Activated T-helper 1 cell treated with anti-CD3 and anti-CD28 coated beads, Interleukin-12 subunit alpha, Interleukin-12 subunit beta, Interleukin-2, Interleukin-4 antibody, amounts not matched to agents 30 ng/mL and 10 ng/mL and 1 ng/mL, durations not matched to agents 14 hours and 24 hours and 36 hours (primary cell): Measurements from ENCODE around the gene CD248. TPM values are rescaled to one million over a fixed set of nuclear protein-coding genes. Genes with fewer than 3 reads are reported as not detected.
"Not testable (repeated sequence)": the region's sequence is repeated elsewhere in the genome, so short reads cannot be mapped to it uniquely, and the experiment has no call there.

Experiments
- DNase-seq: peaks from one replicate; pipeline ENCODE4 v3.0.0; 2021; ENCODE audit warnings: low spot score
- H3K27ac Mint-ChIP-seq: one replicate; pipeline ENCODE4 v1.8.0; 2021; ENCODE audit warnings: mild to moderate bottlenecking, mixed read lengths
- H3K27me3 Mint-ChIP-seq: one replicate; pipeline ENCODE4 v1.8.0; 2022; ENCODE audit warnings: mild to moderate bottlenecking, moderate library complexity, mixed read lengths; ENCODE audit not compliant: insufficient read depth
- H3K36me3 Mint-ChIP-seq: one replicate; pipeline ENCODE4 v1.8.0; 2021; ENCODE audit warnings: low read depth, mixed read lengths
- H3K4me1 Mint-ChIP-seq: one replicate; pipeline ENCODE4 v1.8.0; 2021; ENCODE audit warnings: low read depth, mixed read lengths
- H3K4me3 Mint-ChIP-seq: one replicate; pipeline ENCODE4 v1.8.0; 2021; ENCODE audit warnings: mild to moderate bottlenecking, moderate library complexity, mixed read lengths
- H3K9me3 Mint-ChIP-seq: one replicate; pipeline ENCODE4 v1.8.0; 2021; ENCODE audit warnings: mixed read lengths
- intact Hi-C: fragments of 100-400 bp; cut with micrococcal nuclease; formaldehyde crosslinking; loops from one replicate; pipeline ENCODE4 v1.15.1; 2024
- total RNA-seq: library from RNA; stranded (reverse); gene quantifications from 2 replicates; pipeline ENCODE4 v1.2.3, GENCODE V29; 2022

The CD248 gene
- total RNA-seq, 1 donor from 2014 or later = not detected

- Mint-ChIP-seq H3K9me3 (no peaks in the 10 kb centered on the region), H3K4me1 (peaks cover 14% of the 10 kb centered on the region), H3K4me3 (peak overlapping the region; percentile 95), H3K27me3 (peaks cover 3% of the 10 kb centered on the region), H3K36me3 (no peaks in the 10 kb centered on the region), H3K27ac (peak overlapping the region; percentile 94)
- intact Hi-C loops = no loop called here
- no peak for DNase-seq
Observed at GRCh38 chr11:66311470-66311964, 5.3 kb downstream of the CD248 start.

GRCh38 chr11:66310803-66311440 is 5.9 kb downstream of the CD248 start:
- H3K27me3 Mint-ChIP-seq, DNase-seq, H3K4me3 Mint-ChIP-seq, H3K27ac Mint-ChIP-seq, H3K36me3 Mint-ChIP-seq, H3K9me3 Mint-ChIP-seq, intact Hi-C loops: not testable (repeated sequence)
- peaks cover 14% of the 10 kb centered on the region for H3K4me1 Mint-ChIP-seq

GRCh38 chr11:66310324-66310723 is 6.5 kb downstream of the CD248 start:
- H3K4me1 Mint-ChIP-seq = peaks cover 14% of the 10 kb centered on the region
- no peak overlapping the region for H3K27ac Mint-ChIP-seq
- H3K27me3 Mint-ChIP-seq = peaks cover under 1% of the 10 kb centered on the region
- no peaks in the 10 kb centered on the region for H3K36me3 Mint-ChIP-seq
- intact Hi-C loops = no loop called here
- no peak overlapping the region for H3K4me3 Mint-ChIP-seq
- DNase-seq = no peak
- H3K9me3 Mint-ChIP-seq = no peaks in the 10 kb centered on the region

GRCh38 chr11:66309475-66309874 is 7.4 kb downstream of the CD248 start:
- Mint-ChIP-seq H3K36me3 (no peaks in the 10 kb centered on the region), H3K4me3 (no peak overlapping the region), H3K27me3 (no peaks in the 10 kb centered on the region), H3K27ac (no peak overlapping the region), H3K4me1 (peaks cover 14% of the 10 kb centered on the region), H3K9me3 (no peaks in the 10 kb centered on the region)
- no peak for DNase-seq
- intact Hi-C loops = no loop called here

GRCh38 chr11:66302656-66303055 is 14.2 kb downstream of the CD248 start:
- Mint-ChIP-seq H3K27me3 (no peaks in the 10 kb centered on the region), H3K9me3 (no peaks in the 10 kb centered on the region), H3K27ac (no peak overlapping the region), H3K4me3 (no peak overlapping the region), H3K4me1 (no peaks in the 10 kb centered on the region), H3K36me3 (no peaks in the 10 kb centered on the region)
- intact Hi-C loops = no loop called here
- no peak for DNase-seq

- Mint-ChIP-seq H3K4me3 (no peak overlapping the region), H3K27ac (no peak overlapping the region), H3K36me3 (no peaks in the 10 kb centered on the region), H3K4me1 (no peaks in the 10 kb centered on the region), H3K27me3 (peaks cover 4% of the 10 kb centered on the region), H3K9me3 (no peaks in the 10 kb centered on the region)
- DNase-seq = no peak
- intact Hi-C loops = no loop called here
Observed at GRCh38 chr11:66299186-66299585, 17.7 kb downstream of the CD248 start.

GRCh38 chr11:66297610-66298009 is 19.2 kb downstream of the CD248 start:
- Mint-ChIP-seq H3K9me3 (no peaks in the 10 kb centered on the region), H3K36me3 (no peaks in the 10 kb centered on the region), H3K27me3 (peaks cover 14% of the 10 kb centered on the region), H3K27ac (no peak overlapping the region), H3K4me1 (peaks cover 4% of the 10 kb centered on the region), H3K4me3 (no peak overlapping the region)
- intact Hi-C loops = no loop called here
- no peak for DNase-seq

GRCh38 chr11:66294626-66295620 is 21.9 kb downstream of the CD248 start:
- no peaks in the 10 kb centered on the region for H3K9me3 Mint-ChIP-seq
- no peaks in the 10 kb centered on the region for H3K36me3 Mint-ChIP-seq
- H3K27ac Mint-ChIP-seq = no peak overlapping the region
- DNase-seq = no peak
- H3K27me3 Mint-ChIP-seq = peaks cover 27% of the 10 kb centered on the region
- no peak overlapping the region for H3K4me3 Mint-ChIP-seq
- intact Hi-C loops = no loop called here
- H3K4me1 Mint-ChIP-seq = peaks cover 18% of the 10 kb centered on the region

- peaks cover 28% of the 10 kb centered on the region for H3K4me1 Mint-ChIP-seq
- no peak for DNase-seq
- H3K27me3 Mint-ChIP-seq = peaks cover 32% of the 10 kb centered on the region
- peaks cover 3% of the 10 kb centered on the region for H3K36me3 Mint-ChIP-seq
- H3K9me3 Mint-ChIP-seq = no peaks in the 10 kb centered on the region
- H3K27ac Mint-ChIP-seq = no peak overlapping the region
- no peak overlapping the region for H3K4me3 Mint-ChIP-seq
- intact Hi-C loops = no loop called here
Observed at GRCh38 chr11:66293777-66294625, 22.8 kb downstream of the CD248 start.

GRCh38 chr11:66293352-66293751 is 23.5 kb downstream of the CD248 start:
- peaks cover 32% of the 10 kb centered on the region for H3K27me3 Mint-ChIP-seq
- intact Hi-C loops = no loop called here
- no peaks in the 10 kb centered on the region for H3K9me3 Mint-ChIP-seq
- peaks cover 3% of the 10 kb centered on the region for H3K36me3 Mint-ChIP-seq
- peaks cover 28% of the 10 kb centered on the region for H3K4me1 Mint-ChIP-seq
- no peak for DNase-seq
- no peak overlapping the region for H3K27ac Mint-ChIP-seq
- H3K4me3 Mint-ChIP-seq = no peak overlapping the region

- H3K27me3 Mint-ChIP-seq = peaks cover 32% of the 10 kb centered on the region
- intact Hi-C loops = no loop called here
- H3K27ac Mint-ChIP-seq = no peak overlapping the region
- H3K9me3 Mint-ChIP-seq = no peaks in the 10 kb centered on the region
- peaks cover 3% of the 10 kb centered on the region for H3K36me3 Mint-ChIP-seq
- peaks cover 28% of the 10 kb centered on the region for H3K4me1 Mint-ChIP-seq
- peak overlapping the region; percentile 59 for H3K4me3 Mint-ChIP-seq
- DNase-seq = no peak
Observed at GRCh38 chr11:66292543-66293332, 24.1 kb downstream of the CD248 start.
